GM20000 (cell line): Measurements from ENCODE around the gene LYSMD1.
A peak's percentile ranks its signal among the peaks of the same experiment; 100 is the strongest.
"Not testable (repeated sequence)": the region's sequence is repeated elsewhere in the genome, so short reads cannot be mapped to it uniquely, and the experiment has no call there.

Source experiments
- DNase-seq: peaks from one replicate; pipeline ENCODE4 v3.0.0; 2012; ENCODE audit warnings: low spot score
- TF ChIP-seq, protein P1 (sequence below): IDR thresholded peaks from 2 replicates; pipeline ENCODE4 v1.5.1; 2012; ENCODE audit warnings: mild to moderate bottlenecking, control low read depth; ENCODE audit errors: extremely low read depth, missing control alignments

Gene LYSMD1

DNA sequence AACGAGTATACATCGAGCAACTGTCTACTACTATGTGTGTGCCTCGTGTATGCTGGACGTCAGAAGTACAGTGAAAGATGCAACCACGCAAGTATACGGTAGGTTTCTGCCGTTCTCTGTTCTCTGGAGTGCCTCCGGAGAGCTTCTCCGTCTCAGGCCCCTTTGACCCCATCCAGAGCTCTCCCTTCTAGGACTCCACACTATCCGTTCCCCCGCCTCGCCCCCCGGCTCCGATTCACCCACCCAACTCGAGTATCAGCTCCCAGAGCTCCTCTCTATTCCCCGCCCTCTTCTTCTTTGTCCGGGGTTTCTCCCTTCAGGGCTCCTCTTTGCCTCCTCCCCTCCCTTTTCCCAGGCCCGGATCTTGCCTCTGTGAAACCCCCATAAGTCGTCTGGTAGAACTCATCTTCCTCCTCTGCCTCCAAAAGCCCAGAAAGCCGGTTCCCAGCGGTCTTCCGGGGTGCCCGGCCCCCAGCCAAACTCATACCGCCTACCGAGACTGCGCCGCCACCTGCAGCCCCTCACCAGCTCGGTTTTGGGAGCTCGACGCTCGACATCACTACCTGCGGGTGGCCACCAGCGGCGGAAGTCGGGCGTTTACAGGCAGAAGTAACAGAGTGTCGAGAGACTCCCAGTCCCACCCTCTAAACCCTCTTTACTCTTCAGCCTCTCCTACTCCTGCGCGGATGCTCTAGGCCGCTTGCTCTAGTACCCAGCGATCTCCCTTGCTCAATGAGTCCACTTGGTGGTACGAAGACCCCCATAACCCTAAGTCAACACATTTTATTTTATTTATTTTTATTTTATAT is 24.1 kb upstream of the LYSMD1 start, which contains the start of gene VPS72:
VPS72 (minus strand) TSS at position 561 of the 809 bp plus-strand sequence; CDS start at position 485, 76 bp downstream.
- peak; percentile 89 for DNase-seq
- TF ChIP-seq, protein P1, sequence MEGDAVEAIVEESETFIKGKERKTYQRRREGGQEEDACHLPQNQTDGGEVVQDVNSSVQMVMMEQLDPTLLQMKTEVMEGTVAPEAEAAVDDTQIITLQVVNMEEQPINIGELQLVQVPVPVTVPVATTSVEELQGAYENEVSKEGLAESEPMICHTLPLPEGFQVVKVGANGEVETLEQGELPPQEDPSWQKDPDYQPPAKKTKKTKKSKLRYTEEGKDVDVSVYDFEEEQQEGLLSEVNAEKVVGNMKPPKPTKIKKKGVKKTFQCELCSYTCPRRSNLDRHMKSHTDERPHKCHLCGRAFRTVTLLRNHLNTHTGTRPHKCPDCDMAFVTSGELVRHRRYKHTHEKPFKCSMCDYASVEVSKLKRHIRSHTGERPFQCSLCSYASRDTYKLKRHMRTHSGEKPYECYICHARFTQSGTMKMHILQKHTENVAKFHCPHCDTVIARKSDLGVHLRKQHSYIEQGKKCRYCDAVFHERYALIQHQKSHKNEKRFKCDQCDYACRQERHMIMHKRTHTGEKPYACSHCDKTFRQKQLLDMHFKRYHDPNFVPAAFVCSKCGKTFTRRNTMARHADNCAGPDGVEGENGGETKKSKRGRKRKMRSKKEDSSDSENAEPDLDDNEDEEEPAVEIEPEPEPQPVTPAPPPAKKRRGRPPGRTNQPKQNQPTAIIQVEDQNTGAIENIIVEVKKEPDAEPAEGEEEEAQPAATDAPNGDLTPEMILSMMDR = no peak

GRCh38 chr1:151188667-151189066 is 23.0 kb upstream of the LYSMD1 start:
- DNase-seq = not testable (repeated sequence)

GRCh38 chr1:151187205-151187604 is 21.5 kb upstream of the LYSMD1 start:
- DNase-seq = no peak
- TF ChIP-seq, protein P1 = no peak

DNA sequence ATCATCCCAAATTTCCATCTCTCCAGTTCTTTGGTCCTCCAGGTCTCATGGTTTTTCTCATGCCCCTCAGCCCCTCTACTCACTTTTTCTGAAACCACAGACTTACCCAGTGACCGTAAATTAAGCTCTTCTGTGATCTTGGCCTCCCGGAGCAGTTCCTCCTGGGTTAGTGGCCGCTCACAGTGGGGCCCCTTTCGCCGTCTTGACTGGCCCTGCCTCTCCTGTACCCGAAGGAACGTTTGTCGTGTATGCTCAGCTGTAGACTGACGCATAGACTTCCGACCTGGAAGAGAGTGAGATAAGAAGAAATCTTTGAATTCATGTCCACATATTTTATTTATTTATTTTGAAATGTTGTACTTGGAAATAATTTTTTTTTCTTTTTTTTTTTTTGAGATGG is 18.5 kb upstream of the LYSMD1 start:
- no peak for DNase-seq
- TF ChIP-seq, protein P1 = no peak

DNA sequence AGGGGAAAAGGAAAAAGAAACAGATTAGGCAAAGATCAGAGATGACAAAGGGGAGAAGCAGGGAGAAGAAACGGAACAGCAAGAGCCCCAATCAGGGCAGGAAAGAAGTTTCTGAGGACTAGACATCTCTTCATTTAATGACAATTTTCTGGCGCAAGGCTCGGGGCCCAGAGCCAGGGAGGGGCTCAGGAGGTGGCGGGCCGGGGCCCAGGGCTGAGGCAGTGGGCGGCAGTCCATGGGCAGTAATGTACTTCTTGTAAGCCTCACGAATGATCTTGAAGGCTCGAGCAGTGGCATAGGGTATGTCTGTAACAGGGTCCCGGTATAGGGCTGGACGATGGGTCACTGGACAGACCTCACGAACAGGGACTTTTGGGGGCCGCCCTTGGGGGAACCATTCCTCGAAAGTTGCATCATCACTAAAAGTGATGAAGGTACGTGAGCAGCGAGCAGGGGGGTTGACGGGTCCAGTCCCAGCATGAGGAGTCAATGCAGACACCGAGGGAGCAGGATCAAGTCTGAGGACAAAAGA is 10.9 kb upstream of the LYSMD1 start:
- no peak for DNase-seq
- TF ChIP-seq, protein P1 = no peak

GRCh38 chr1:151175863-151176262 is 10.2 kb upstream of the LYSMD1 start, which contains the start of gene TMOD4:
TMOD4 (minus strand) TSS chr1:151175981; CDS start chr1:151174875, 1,106 bp downstream.
- TF ChIP-seq, protein P1 = no peak
- no peak for DNase-seq

DNA sequence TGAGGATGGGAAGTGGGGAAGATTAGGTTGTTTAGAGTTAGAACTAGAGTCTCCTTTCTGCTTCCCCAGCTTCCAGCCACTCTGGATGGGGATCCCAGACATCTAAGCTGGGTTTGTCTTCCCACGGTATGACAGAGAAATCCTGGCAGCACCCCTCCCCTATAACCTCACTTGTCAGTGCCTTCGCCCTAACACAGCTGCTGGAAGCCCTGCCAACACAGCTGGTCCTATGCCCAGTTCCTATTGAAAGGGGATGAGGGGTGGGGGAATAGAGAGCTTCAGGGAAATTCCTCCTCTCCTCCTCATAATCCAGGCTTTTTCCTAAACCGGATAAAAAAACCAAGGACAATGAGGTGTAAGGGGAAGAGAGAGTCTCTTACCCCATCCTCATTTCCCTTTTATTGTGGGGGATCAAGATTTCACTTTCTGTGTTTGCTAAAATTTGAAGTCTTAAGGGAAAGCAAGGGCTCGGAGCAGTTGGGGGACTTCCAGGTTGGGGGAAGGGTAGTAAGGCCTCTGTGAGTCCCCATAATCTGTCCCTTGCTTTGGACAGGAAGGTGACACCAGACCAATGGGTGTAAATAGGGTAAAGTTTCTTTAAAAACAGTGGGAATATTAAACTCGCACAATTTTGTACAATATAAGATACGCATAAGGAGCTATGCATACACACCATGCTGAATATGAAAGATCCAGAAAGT is 9.5 kb upstream of the LYSMD1 start:
- TF ChIP-seq, protein P1 = no peak
- DNase-seq = no peak
